ENCODE data around the gene SNCA.

The SNCA gene

GRCh38 chr4:89836897-89837384 is at the start of gene SNCA:
TSS of gene SNCA (minus strand) at chr4:89837161. CDS start at chr4:89835667, 1,494 bp downstream.
- DNase-seq (ENCODE audit: low read depth in 2 of 2) = peak in 1 of 2 donors; percentile 16

DNA sequence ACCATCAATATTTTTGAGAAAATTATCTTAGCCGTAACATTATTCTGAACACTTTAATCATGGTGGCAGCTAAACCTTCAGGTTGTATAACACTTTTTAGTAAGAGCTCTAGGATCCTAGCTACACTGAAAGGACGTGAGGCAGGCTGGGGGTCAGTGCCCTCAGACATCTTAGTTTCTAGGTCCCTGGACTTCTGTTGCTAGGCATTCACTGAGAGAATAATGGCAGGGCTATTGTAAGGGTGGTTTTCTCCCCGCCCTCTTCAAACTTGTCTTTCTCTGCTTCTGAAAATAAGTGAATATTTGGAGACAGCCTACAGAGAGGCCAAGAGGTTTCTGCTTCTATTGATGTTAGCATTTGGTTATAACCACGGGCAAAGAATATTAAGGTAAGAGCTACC is 42.3 kb upstream of the SNCA start:
- no peak for DNase-seq (ENCODE audit: low read depth in 2 of 2)

DNA sequence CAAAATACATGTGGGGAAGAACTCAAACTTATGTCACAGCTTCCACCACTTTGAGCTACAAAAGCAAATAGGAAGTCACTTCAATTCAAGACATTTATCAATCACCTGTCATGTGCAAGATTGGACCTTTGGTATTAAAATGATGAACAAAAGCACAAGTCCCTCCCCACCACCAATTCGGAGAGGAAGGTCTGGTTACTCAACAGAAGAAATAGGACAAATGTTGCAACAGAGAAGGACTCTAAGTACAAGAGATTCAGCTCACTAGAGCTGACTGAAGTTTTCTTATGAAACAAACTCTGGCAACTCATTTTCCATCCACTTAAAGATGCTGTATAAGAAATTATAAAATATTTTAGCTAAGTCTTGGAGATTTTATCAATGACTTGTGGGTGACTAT is 41.6 kb upstream of the SNCA start:
- no peak for DNase-seq (ENCODE audit: low read depth in 2 of 2)

DNA sequence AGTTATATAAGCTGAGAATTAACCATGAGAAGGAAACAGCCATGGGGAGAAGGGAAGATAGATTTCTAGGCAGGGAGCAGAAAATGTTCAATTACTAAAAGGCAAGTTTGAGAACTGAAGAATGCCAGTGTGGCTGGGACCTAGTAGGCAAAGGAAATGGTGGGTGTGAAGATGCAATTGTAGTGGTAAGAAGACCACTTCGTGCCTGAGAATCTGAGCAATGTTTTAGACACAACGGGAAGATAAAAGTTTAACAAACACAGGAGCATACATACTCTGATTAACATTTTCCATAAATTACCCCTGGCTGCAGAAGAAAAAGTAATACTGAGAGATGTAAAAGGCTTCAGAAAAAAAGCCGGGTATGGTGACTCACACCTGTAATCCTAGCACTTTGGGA is 39.6 kb upstream of the SNCA start:
- no peak for DNase-seq (ENCODE audit: low read depth in 2 of 2)

- DNase-seq (ENCODE audit: low read depth in 2 of 2) = no peak
These were observed 34.2 kb upstream of the SNCA start for GRCh38 chr4:89871211-89871610.

GRCh38 chr4:89868999-89869589 is 32.1 kb upstream of the SNCA start:
- DNase-seq (ENCODE audit: low read depth in 2 of 2) = no peak

DNA sequence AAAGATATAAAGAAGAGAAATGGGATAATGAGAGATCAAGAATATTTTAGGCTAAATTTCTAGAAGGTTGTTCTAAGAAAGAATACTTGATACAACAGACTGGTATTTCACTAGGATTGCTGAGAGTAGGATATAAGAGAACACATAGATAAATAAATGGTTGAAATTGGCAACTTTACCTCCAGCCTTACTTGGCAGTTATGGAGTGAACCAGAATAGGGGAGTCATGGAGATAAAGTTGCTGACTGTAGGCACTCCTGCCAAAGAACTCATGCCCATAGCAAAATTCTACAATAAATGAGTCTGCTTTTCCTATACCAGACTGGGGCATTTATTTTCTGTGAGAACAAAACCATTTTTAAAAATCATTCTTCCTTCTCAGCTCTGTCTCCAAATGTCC is 31.3 kb upstream of the SNCA start:
- DNase-seq (ENCODE audit: low read depth in 2 of 2) = no peak

GRCh38 chr4:89863533-89863932 is 26.6 kb upstream of the SNCA start:
- DNase-seq (ENCODE audit: low read depth in 2 of 2) = no peak

GRCh38 chr4:89860971-89861370 is 24.0 kb upstream of the SNCA start:
- no peak for DNase-seq (ENCODE audit: low read depth in 2 of 2)

DNA sequence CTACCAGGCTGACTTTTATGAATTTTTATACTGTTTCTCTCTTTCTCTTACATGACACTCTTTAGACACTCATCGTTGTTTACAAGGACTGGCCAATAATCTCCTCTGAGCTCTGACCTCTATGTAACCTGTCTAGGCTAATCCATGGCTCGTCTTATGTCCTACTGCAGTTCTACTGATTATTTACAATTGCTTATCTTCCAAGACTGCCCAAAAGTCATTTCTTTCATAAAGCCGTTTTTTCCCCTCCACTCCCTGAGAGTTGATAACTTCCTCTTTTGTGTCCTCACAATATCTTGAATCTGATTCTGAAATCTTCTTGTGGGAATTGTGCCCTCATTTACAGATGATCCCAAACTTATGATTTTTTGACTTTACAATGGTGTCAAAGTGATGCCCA is 18.3 kb upstream of the SNCA start:
- no peak for DNase-seq (ENCODE audit: low read depth in 2 of 2)

DNA sequence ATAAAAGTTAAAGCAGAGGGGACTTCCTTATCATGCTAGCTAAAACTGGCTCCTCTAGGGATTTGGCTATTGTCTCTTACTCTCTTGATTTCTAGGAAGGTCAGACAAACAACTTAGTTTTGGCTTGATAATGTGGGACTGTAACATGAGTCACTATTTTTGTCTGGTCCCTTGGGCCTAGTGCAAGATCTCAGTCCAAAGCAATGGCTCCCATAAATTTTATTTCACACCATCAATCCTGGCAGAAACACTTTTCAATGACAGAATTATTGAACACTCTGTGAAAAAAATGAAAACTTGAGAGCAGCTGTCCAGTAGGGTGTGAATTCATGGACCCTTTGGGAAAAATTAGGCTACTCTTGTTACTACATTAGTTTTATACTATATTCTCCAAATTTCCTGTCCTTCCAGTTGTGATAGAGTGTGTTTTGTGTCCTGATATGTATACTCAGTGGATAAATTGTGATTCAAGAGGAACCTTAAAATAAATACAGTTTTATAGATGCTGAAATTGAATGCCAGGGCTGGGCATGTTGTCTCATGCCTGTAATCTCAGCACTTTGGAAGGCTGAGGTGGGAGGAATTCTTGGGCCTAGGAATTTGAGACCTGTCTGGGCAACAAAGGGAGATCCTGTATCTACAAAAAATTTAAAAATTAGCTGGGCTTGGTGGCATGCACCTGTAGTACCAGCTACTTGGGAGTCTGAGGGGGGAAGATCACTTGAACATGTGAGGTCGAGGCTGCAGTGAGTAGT is 10.8 kb upstream of the SNCA start:
- DNase-seq (ENCODE audit: low read depth in 2 of 2) = no peak

DNA sequence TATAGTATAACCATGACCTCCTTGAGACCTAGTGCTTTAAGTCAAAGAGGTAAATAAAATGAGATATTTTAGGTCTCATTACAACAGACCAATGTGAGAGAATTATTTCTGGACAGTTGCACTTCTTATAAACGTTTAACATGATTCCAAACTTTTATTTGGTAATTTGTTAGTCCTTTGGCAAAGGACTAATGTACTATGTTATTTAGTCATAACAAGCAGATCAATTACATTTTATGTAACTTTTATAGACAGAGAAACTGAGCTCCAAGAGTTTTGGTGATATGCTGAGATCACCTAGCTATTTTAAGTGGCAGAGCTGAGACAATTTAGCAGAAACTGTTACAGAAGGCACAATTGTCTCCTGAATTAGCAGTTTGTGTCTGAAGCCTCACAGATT is 2.6 kb upstream of the SNCA start:
- DNase-seq (ENCODE audit: low read depth in 2 of 2) = no peak

DNA sequence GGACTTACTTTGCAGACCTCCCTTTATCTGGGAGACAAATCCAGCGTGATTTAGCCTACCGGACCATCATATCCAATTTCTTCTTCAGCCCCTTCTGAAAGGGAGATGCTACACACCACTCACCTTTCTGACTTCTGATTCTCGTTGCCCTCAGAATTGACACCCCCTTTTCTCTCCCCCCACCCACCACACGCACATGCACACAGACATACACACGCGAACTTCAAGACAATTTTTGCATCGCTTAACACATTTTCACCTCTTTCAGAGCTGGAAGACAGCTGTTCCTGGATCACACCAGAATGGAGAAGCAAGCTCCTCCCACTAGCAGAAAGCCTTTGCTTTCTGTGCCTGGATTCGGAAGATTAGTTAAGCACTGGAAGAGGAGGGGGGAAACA is 1.0 kb upstream of the SNCA start:
- DNase-seq (ENCODE audit: low read depth in 2 of 2) = no peak

- no peak for DNase-seq (ENCODE audit: low read depth in 2 of 2)
These were observed 528 bp upstream of the SNCA start for GRCh38 chr4:89837385-89837992.

DNA sequence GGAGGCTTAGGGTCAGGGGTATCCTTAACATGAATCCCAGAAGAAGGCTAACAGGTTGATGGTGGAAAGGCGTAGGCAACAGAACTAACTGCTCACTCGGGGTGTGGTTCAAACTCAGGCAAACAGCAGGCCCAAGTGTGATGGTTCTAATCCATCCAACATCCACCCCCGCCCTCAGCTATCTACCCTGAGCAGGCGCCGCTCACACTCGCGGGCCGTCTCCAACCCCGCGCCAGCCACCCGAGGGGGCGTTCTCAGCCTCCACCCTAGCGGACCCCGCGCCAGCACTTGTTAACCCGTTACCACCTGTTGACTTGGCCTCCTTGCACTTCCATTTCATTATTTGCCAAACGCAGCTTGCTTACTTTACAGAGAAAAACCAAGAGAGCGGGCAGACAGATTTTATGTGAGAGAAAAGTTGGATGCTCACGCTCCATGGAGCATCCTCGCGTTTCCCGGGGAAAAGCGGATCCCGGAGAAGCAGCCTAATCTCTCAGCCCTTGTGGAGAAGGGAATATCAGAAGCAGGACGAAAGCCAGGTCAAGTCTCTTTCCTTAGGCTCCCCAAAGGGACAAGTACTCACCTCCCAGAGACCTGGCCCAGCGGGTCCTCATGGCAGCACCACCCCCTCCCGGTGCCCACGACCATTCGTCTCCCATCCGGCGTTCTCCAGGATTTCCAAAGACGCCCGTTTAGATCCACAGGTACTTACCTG is 773 bp downstream of the SNCA start:
- DNase-seq (ENCODE audit: low read depth in 2 of 2) = no peak

- no peak for DNase-seq (ENCODE audit: low read depth in 2 of 2)
These were observed 1.5 kb downstream of the SNCA start for GRCh38 chr4:89835413-89835812.

DNA sequence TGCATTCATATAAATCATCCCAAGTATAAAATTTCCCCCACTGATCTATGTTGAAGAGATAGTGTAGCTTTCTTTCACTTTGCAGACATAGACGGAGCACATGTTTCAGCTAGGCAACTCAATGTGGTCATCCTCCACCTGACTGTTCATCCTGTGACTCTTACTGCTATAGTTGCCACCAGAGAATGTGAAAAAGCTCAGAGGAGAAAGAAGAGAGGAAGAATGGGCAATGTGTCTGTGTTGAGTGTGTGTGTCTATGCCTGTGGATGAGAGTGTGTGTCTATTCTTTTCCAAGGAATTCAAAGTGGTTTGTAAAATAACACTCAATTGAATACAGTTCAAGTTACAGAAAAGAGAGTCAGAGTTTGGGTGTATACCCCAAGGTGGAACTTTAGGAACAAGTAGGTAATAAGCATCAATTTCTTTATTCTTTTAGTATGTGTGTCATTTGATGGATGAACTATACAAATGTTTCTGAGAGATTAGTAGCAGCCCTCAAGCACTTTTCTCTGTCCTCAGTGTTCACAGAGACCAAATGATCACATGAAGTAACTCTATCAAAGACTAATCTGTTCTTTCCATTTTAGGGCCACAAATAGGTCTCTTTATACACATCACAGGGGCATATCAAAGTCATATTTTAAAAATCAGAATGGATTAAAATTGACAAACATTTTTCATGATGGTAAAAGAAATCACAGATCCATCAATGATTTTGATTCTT is 2.3 kb downstream of the SNCA start:
- DNase-seq (ENCODE audit: low read depth in 2 of 2) = no peak

- DNase-seq (ENCODE audit: low read depth in 2 of 2) = no peak
These were observed 7.4 kb downstream of the SNCA start for GRCh38 chr4:89829470-89830138.

DNA sequence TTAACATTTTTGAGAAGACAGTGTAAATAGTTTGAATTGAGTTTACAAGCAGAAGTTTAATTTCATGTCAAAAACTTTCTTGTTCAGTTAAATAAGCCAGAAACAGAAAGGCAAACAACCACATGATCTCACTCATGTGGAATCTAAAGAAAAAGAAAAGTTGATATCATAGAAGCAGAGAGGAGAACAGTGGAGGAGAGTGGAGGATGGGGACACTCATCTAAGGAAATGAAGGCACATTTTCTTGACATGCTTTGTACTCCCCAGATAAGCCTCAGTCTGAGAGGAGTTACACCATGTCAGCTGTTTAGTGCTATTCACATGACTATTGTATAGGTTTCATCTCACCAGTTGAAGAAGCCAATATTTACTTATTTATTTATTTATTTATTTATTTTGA is 13.5 kb downstream of the SNCA start:
- DNase-seq (ENCODE audit: low read depth in 2 of 2) = no peak

GRCh38 chr4:89821612-89822011 is 15.3 kb downstream of the SNCA start:
- DNase-seq (ENCODE audit: low read depth in 2 of 2) = no peak

- no peak for DNase-seq (ENCODE audit: low read depth in 2 of 2)
These were observed 17.0 kb downstream of the SNCA start for GRCh38 chr4:89820010-89820409.
